MM.1S (cell line): ENCODE data around the gene OR4X1.

Source experiments
- EZH2 ChIP-seq: fragments of 300-600 bp; sonication (generic); optimal IDR thresholded peaks from 2 replicates; pipeline ENCODE3; 2017; ENCODE audit warnings: low read depth, mild to moderate bottlenecking, antibody characterized with exemption, low read length, mixed read lengths
- TF ChIP-seq, protein P1 (sequence below): fragments of 300-600 bp; sonication (generic); IDR thresholded peaks from 2 replicates; pipeline ENCODE4 v1.5.1; 2016; ENCODE audit warnings: antibody characterized with exemption, low read length, mixed read lengths

DNA sequence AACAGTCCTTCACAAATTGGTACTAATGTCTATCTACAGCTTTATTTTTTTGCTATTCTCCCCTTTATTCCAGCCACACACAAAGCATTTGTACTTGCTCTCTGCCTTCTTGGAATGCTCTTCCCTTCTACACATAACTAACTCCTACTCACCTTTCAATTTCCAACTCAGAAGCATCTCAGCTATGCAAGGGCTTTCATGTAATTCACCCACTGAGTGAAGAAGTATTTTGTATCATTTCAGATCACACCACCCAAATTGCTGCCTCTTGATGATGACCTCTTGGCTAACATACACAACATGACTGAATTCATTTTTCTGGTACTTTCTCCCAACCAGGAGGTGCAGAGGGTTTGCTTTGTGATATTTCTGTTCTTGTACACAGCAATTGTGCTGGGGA lies 18.9 kb upstream of the OR4X1 start, which contains the start of gene OR4X2:
- TF ChIP-seq, protein P1, sequence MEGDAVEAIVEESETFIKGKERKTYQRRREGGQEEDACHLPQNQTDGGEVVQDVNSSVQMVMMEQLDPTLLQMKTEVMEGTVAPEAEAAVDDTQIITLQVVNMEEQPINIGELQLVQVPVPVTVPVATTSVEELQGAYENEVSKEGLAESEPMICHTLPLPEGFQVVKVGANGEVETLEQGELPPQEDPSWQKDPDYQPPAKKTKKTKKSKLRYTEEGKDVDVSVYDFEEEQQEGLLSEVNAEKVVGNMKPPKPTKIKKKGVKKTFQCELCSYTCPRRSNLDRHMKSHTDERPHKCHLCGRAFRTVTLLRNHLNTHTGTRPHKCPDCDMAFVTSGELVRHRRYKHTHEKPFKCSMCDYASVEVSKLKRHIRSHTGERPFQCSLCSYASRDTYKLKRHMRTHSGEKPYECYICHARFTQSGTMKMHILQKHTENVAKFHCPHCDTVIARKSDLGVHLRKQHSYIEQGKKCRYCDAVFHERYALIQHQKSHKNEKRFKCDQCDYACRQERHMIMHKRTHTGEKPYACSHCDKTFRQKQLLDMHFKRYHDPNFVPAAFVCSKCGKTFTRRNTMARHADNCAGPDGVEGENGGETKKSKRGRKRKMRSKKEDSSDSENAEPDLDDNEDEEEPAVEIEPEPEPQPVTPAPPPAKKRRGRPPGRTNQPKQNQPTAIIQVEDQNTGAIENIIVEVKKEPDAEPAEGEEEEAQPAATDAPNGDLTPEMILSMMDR, result no peak
- no peak for TF ChIP-seq EZH2
